Epidermal melanocyte (primary cell): ENCODE results near the gene ITCH.
"Not testable (repeated sequence)": the region's sequence is repeated elsewhere in the genome, so short reads cannot be mapped to it uniquely, and the experiment has no call there.

Experiments used
- DNase-seq: peaks from one replicate; pipeline ENCODE4 v3.0.0; 2011; ENCODE audit warnings: low spot score; ENCODE audit not compliant: insufficient read length

Gene ITCH

GRCh38 chr20:34377072-34377847 lies 14.2 kb downstream of the ITCH start:
- DNase-seq: no peak

DNA sequence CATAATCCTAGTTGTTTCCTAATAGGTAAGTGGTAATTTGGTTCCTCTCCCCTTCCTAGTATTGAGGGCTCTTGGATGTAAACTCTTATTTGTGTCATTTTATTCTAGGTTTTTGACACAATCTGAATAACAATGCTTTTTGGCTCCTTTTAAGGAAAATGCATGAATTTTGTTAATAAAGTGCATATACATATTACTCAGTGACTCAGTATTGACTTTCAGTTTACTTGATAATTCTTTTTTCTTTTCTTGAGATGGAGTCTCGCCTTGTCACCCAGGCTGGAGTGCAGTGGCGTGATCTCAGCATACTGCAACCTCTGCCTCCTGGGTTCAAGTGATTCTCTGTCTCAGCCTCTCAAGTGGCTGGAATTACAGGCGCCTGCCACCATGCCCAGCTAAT lies 19.1 kb downstream of the ITCH start:
- DNase-seq: no peak

GRCh38 chr20:34382877-34383455 lies 19.9 kb downstream of the ITCH start:
- not testable (repeated sequence) for DNase-seq

GRCh38 chr20:34385464-34385863 lies 22.4 kb downstream of the ITCH start:
- no peak for DNase-seq

- no peak for DNase-seq
Observed at GRCh38 chr20:34388000-34388399, 24.9 kb downstream of the ITCH start.

- no peak for DNase-seq
Observed at GRCh38 chr20:34388678-34389077, 25.6 kb downstream of the ITCH start.

DNA sequence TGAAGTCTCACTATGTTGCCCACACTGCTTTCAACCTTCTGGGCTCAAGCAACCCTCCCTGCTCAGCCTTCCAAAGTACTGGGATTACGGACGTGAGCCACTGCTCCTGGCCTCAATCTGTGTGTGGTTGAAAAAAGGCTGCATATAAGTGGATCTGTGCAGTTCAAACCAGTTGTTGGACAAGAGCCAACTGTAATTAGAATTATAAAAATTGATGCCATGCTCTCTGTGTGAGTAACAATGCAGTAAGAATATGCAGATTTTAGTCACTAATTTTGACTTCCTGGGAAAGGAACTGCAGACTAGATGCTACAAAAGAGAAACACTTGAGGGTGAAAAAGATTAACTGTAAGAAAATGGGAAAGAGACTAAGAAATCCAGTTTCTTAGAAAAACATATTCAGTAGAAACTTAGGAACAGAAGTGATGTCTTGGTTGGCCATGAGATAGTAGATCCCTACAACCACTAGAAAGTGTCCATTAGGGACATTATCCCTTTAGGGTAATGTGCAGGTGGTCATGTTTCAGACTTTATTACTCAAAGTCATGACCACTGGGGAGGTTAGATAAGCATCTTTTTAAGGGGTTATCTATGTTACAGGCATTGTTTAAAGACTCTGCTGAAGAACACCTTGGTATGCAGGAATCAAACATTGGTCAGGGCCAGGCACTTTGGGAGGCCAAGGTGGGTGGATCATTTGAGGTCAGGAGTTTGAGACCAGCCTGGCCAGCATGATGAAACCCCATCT lies 26.3 kb downstream of the ITCH start:
- DNase-seq: no peak

- no peak for DNase-seq
Observed at GRCh38 chr20:34389954-34390555, 27.0 kb downstream of the ITCH start.

- DNase-seq: no peak
Observed at GRCh38 chr20:34396408-34396807, 33.3 kb downstream of the ITCH start.

- DNase-seq: no peak
Observed at GRCh38 chr20:34397096-34397495, 34.0 kb downstream of the ITCH start.

GRCh38 chr20:34400776-34401175 lies 37.7 kb downstream of the ITCH start:
- DNase-seq: not testable (repeated sequence)

- DNase-seq: no peak
Observed at GRCh38 chr20:34401741-34402455, 38.8 kb downstream of the ITCH start.

- no peak for DNase-seq
Observed at GRCh38 chr20:34402461-34402860, 39.4 kb downstream of the ITCH start.

- DNase-seq: no peak
Observed at GRCh38 chr20:34403063-34403827, 40.2 kb downstream of the ITCH start.

GRCh38 chr20:34403908-34404307 lies 40.8 kb downstream of the ITCH start:
- DNase-seq: no peak

GRCh38 chr20:34404803-34405202 lies 41.7 kb downstream of the ITCH start:
- DNase-seq: no peak

GRCh38 chr20:34405247-34405651 lies 42.2 kb downstream of the ITCH start:
- DNase-seq: not testable (repeated sequence)

GRCh38 chr20:34405942-34406341 lies 42.9 kb downstream of the ITCH start:
- DNase-seq: not testable (repeated sequence)

GRCh38 chr20:34407962-34408474 lies 44.9 kb downstream of the ITCH start:
- DNase-seq: no peak

GRCh38 chr20:34410336-34410735 lies 47.3 kb downstream of the ITCH start:
- DNase-seq: no peak
